ENCODE data around the gene SNX13.

GRCh38 chr7:17781491-17782215, 158.6 kb downstream of the SNX13 start:
- TF ChIP-seq CTCF (IDR thresholded peaks at IDR 0.05; ENCODE audit: low read length) (no peak), EZH2 (IDR thresholded peaks at IDR 0.05; ENCODE audit: borderline replicate concordance, low read length) (no peak)

Measured in OCI-LY1 (cell line).